Activated T-cell treated with anti-CD3 and anti-CD28 coated beads for 24 hours (primary cell): Measurements from ENCODE around the gene HIF1A.
"Not testable (repeated sequence)": the region's sequence is repeated elsewhere in the genome, so short reads cannot be mapped to it uniquely, and the experiment has no call there.

Experiments used
- DNase-seq: peaks from one replicate; pipeline ENCODE4 v3.0.0-alpha.2; 2020; ENCODE audit warnings: low read depth

HIF1A gene

GRCh38 chr14:61673305-61673704, 22.0 kb upstream of the HIF1A start:
- no peak for DNase-seq

DNA sequence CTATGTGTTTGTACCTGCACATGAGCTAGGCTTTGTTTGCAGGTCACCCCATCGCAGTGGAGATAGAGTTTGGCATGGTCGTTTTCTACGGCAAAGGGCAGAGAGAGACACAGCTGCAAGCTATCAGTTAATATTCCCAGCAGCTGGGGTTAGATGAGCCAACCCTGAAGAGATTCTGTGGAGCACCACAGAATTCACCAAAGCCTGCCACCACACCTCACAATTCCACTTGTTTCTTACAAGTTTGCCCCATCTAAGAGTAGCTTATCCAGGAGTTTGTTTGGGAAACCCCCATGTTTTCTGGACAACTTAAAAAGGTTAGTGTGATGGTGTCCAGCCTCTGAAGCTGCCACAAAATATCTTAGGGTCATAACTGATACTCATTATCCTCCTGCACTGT, 20.0 kb upstream of the HIF1A start:
- no peak for DNase-seq

- DNase-seq, result no peak
Observed at GRCh38 chr14:61677479-61677878, 17.8 kb upstream of the HIF1A start.

DNA sequence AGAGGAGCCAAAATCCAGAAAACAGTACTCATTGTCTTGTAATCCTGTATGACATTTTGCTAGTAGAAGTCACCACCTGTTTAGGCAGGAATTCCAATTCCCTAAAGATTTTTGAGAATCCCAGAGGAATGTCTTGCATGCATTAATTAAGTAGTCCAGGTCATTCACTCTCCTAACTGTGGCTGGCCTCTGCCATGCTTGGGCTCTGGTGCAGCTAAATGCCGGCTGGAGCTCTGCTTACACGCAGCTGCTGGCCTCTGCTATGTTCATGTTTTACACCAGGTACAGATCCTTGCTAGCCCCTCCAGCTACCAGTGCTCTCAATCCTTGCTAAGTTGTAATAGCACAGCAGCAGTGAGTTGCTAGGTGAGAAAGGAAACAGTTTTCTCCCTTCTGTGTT, 16.3 kb upstream of the HIF1A start:
- DNase-seq, result no peak

- no peak for DNase-seq
Observed at GRCh38 chr14:61681413-61681812, 13.9 kb upstream of the HIF1A start.

- DNase-seq, result no peak
Observed at GRCh38 chr14:61683108-61683507, 12.2 kb upstream of the HIF1A start.

GRCh38 chr14:61690039-61690438, 5.3 kb upstream of the HIF1A start:
- no peak for DNase-seq

- DNase-seq, result no peak
Observed at GRCh38 chr14:61690982-61691381, 4.3 kb upstream of the HIF1A start.

DNA sequence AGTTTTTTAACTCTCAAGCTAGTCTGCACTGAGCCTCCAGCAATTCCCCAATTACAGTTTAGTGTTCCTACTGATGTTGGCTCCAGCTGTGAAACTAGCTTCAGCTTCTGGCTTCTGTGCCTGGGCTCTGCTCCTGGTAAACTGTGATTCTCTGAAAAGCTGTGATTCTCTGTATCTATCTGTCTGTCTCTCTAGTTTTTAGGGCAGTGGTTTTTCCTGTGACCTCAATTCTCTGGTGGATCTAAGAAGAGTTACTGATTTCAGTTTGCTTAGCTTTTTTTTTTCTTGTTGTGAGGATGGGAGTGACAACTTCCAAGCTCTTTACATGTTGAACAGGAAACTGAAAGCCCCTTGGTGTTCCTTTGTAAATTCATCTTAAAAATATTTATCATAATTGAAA, 3.8 kb upstream of the HIF1A start:
- no peak for DNase-seq

GRCh38 chr14:61694039-61694438, 1.3 kb upstream of the HIF1A start:
- no peak for DNase-seq

- DNase-seq, result peak; percentile 50
Observed at GRCh38 chr14:61695695-61696527, 598 bp downstream of the HIF1A start.

DNA sequence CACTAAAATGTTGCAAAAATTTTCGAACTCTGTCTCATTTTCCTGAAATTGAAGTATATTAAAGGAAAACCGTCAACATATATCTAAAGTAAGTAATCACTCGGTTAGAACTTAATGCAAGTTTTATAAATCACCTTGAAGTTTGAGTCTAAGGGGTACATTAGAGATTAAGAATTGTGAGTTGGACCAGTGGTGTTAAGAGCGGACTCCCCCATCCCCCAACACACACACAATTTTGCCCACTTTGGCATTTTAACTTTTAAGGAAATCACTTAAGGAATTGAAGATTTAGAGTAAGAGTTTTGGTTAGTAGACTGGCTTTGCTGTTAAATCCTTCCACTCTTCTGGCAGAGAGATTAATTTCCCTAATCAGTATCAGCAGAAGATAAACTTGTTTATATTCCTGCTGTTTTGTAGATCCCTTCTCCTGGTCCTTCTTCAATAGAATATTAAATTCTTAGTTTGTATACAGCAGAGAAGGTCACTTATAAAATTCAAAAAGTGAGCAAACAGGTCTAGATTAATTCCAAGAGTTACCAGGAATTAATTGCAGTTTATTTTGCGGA, 1.5 kb downstream of the HIF1A start:
- no peak for DNase-seq

DNA sequence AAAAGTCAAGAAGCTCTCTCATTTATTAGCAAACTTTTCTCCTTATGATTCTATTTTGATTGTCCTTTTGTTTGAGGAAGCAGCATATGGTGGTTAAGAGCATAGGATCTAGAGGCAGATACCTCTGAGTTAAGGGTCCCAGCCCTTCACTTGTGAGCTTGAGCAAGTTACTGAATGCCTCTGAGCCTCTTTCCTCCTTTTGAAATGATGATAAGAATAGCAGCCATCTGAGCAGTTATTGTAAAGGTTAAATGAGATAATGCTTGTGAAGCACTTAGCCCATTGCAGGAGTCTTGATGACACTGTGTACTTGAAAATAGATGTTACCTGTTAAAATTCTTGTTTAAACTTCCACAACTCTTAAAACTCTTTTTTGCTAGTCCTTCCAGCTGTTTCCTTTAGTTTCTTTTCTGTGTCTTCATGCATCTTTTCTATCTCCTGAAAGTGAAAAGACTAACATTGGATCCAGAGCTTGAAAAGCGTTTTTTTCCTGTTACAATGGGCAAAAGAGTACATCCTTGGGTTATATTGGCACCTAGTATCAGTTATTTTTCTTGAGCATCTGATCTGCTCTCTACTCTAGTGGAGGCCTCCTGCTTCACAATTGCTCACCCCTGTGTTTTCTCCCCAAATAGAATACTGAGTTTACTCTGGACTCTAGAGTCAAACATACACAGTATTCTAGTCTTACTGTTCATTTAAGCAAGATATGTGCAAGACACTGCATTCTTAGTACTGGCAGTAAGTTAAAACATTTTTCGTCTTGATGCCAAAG, 3.1 kb downstream of the HIF1A start:
- no peak for DNase-seq

- no peak for DNase-seq
Observed at GRCh38 chr14:61699027-61699426, 3.7 kb downstream of the HIF1A start.

- no peak for DNase-seq
Observed at GRCh38 chr14:61700104-61700886, 5.0 kb downstream of the HIF1A start.

DNA sequence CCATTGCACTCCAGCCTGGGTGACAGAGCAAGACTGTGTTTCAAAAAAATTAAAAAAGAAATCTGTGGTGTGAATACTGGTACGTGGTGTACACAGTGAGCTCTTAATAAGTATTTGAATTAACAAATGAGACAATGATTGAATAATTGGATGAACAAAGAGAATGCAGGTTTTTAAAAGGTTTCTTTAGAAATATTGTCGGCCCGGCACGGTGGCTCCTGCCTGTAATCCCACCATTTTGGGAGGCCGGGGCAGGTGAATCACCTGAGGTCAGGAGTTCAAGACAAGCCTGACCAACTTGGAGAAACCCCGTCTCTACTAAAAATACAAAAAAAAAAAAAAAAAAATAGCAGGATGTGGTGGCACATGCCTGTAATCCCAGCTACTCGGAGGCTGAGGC, 6.6 kb downstream of the HIF1A start:
- DNase-seq, result no peak

- DNase-seq, result no peak
Observed at GRCh38 chr14:61703342-61704129, 8.2 kb downstream of the HIF1A start.

- DNase-seq, result no peak
Observed at GRCh38 chr14:61704554-61704953, 9.2 kb downstream of the HIF1A start.

- no peak for DNase-seq
Observed at GRCh38 chr14:61705017-61705416, 9.7 kb downstream of the HIF1A start.

GRCh38 chr14:61706096-61706690, 10.9 kb downstream of the HIF1A start:
- DNase-seq, result no peak

DNA sequence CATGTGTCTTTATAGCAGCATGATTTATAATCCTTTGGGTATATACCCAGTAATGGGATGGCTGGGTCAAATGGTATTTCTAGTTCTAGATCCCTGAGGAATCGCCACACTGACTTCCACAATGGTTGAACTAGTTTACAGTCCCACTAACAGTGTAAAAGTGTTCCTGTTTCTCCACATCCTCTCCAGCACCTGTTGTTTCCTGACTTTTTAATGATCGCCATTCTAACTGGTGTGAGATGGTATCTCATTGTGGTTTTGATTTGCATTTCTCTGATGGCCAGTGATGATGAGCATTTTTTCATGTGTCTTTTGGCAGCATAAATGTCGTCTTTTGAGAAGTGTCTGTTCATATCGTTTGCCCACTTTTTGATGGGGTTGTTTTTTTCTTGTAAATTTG, 12.5 kb downstream of the HIF1A start:
- not testable (repeated sequence) for DNase-seq
